Upper lobe of left lung (tissue), 6 donors: ENCODE data around the gene SP5. TPM values are rescaled to one million over a fixed set of nuclear protein-coding genes. Genes with fewer than 3 reads are reported as not detected.
A peak's percentile ranks its signal among the peaks of the same experiment; 100 is the strongest.

Experiments used
- ATAC-seq, 2 donors: fragments of 200-7000 bp; cut with Tn5 transposase; one replicate each; pipeline ENCODE4 v1.9.1; 2022; ENCODE audit warnings: mild to moderate bottlenecking in 2 of 2, moderate library complexity in 2 of 2; ENCODE audit not compliant: low FRiP score in 2 of 2
- DNase-seq, 2 donors: peaks; one replicate each; pipeline ENCODE4 v3.0.0-alpha.2; 2019 to 2020
- H3K27ac ChIP-seq, 4 donors: fragments of 200-600 bp; sonication (generic); one replicate each; pipeline ENCODE4 v1.5.1; 2016 to 2019
- H3K27me3 ChIP-seq, 4 donors: fragments of 200-600 bp; sonication (generic); one replicate each; pipeline ENCODE4 v1.5.1; 2017 to 2019
- H3K36me3 ChIP-seq, 4 donors: fragments of 200-600 bp; sonication (generic); one replicate each; pipeline ENCODE4 v1.5.1; 2016 to 2019
- H3K4me1 ChIP-seq, 4 donors: fragments of 200-600 bp; sonication (generic); one replicate each; pipeline ENCODE4 v1.5.1; 2018 to 2019
- H3K4me3 ChIP-seq, 4 donors: fragments of 200-600 bp; sonication (generic); one replicate each; pipeline ENCODE4 v1.5.1; 2017 to 2019; ENCODE audit warnings: mild to moderate bottlenecking in 2 of 4, moderate library complexity in 1 of 4
- H3K9me3 ChIP-seq, 4 donors: fragments of 200-600 bp; sonication (generic); one replicate each; pipeline ENCODE4 v1.5.1; 2018 to 2019
- CTCF ChIP-seq, 6 experiments: fragments of 450-650 bp in 4 of 6; fragments of 200-600 bp in 2 of 6; sonication (generic) in 2 of 6; IDR thresholded peaks; one replicate each; pipeline ENCODE4 v1.5.1; 2016 to 2019; ENCODE audit warnings: antibody characterized with exemption in 6 of 6
- EP300 ChIP-seq, 4 donors: sonication (generic); formaldehyde crosslinking; IDR thresholded peaks; one replicate each; pipeline ENCODE4 v1.5.1; 2017; ENCODE audit warnings: antibody characterized with exemption in 4 of 4, control low read depth in 2 of 4
- POLR2A ChIP-seq, 4 donors: fragments of 450-650 bp; IDR thresholded peaks; one replicate each; pipeline ENCODE4 v1.5.1; 2016 to 2017; ENCODE audit warnings: antibody characterized with exemption in 4 of 4, mild to moderate bottlenecking in 2 of 4
- POLR2AphosphoS5 ChIP-seq, 2 donors: sonication (generic); formaldehyde crosslinking; IDR thresholded peaks; one replicate each; pipeline ENCODE4 v1.5.1; 2017; ENCODE audit warnings: antibody characterized with exemption in 2 of 2
- WGBS, 2 donors: methylation state at CpG; one replicate each; pipeline ENCODE4 v1.1.5; 2017 to 2018; 5-methylcytosine and 5-hydroxymethylcytosine counted together
- total RNA-seq, 6 donors: library from RNA; depleted of rRNA in 4 of 6; stranded (reverse); fragments of >200 nt in 4 of 6; gene quantifications; one replicate each; pipeline versions ENCODE4 v1.1.0 to v1.2.1, GENCODE V29; 2016 to 2021
- donor health status: DM: no; HTN: no; CAD: no; lungs with moderate emphysema.
- donor health status: DM: no; HTN: yes; CAD: no; lungs with severe emphysema.

SP5 gene
- total RNA-seq, 6 donors from 2014 or later = 1.5 to 6.6 (median 4.4) TPM

DNA sequence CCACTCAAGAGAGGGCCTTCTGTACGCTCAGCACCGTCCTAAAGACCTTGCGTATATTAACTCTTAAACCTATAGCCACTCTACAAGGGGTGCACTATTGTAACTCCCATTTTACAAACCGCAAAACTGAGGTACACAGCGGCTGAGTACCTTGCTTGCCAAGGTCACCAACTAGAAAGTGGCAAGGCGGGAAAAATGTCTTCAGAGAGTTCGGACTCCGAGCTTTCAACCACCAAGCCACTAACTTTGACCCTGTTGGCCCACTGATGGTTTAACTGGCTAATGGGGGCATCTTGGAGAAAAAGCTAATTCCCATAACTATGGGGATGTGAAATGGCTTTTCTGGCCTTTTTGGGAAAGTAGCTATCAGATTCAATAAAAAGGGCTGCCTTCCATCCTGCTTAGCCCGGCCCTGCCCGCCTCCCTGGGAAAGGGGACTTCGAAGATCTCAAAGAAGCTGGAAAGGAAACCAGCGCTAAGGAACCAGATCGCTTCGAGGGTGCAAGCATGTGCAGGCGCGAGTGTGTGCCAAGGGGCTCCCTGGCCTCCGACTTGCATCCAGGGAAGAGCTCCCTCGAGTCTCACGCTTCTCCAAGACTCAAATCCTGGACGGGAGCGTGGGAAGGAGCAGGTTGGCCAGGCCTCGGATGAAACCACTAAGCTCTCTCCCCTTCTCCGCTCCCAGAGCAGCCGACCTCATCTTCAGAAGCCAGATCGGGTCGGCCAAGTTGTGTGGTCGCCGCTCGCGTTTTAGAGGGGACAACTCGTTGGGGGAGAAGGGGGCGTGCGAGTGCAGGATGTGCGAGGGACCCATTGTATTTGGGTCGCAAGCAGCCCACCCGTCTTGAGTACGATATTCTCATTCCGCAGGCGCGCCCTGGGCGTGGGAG, 2.2 kb upstream of the SP5 start:
- DNase-seq (peak in 1 of 2 donors; percentile 32), ATAC-seq (no peak)
- Histone ChIP-seq H3K4me1 (peaks cover 29 to 53% (median 34%) of the 10 kb centered on the region in 4 donors), H3K4me3 (peak overlapping the region in 1 of 4 donors; percentile 52), H3K27ac (no peak overlapping the region), H3K36me3 (no peaks in the 10 kb centered on the region), H3K9me3 (no peaks in the 10 kb centered on the region), H3K27me3 (peaks cover 0 to 51% (median 28%) of the 10 kb centered on the region in 4 donors)
- TF ChIP-seq POLR2A (IDR thresholded peaks at IDR 0.05) (no peak), EP300 (IDR thresholded peaks at IDR 0.05) (no peak), POLR2AphosphoS5 (IDR thresholded peaks at IDR 0.05) (no peak), CTCF (IDR thresholded peaks at IDR 0.05) (no peak)
- WGBS, 2 donors = 32 to 53% methylated on average over 28 to 41 of the region's 41 CpGs

GRCh38 chr2:170713543-170714380, 1.4 kb upstream of the SP5 start:
- no peak for TF ChIP-seq CTCF (IDR thresholded peaks at IDR 0.05)
- no peak for TF ChIP-seq POLR2AphosphoS5 (IDR thresholded peaks at IDR 0.05)
- no peak for TF ChIP-seq EP300 (IDR thresholded peaks at IDR 0.05)
- TF ChIP-seq POLR2A (IDR thresholded peaks at IDR 0.05) = no peak
- ATAC-seq (peak; percentile 3 to 34), DNase-seq (peak in 1 of 2 donors; percentile 87)
- Histone ChIP-seq H3K9me3 (no peaks in the 10 kb centered on the region), H3K27me3 (peaks cover 0 to 51% (median 32%) of the 10 kb centered on the region in 4 donors), H3K4me1 (peaks cover 29 to 53% (median 34%) of the 10 kb centered on the region in 4 donors), H3K36me3 (no peaks in the 10 kb centered on the region), H3K4me3 (peak overlapping the region; percentile 23 to 62 (median 50)), H3K27ac (peak overlapping the region in 3 of 4 donors; percentile 52 to 58 (median 55))
- 4 to 10% methylated on average over 28 to 63 of the region's 76 CpGs for whole genome bisulfite sequencing, 2 donors

DNA sequence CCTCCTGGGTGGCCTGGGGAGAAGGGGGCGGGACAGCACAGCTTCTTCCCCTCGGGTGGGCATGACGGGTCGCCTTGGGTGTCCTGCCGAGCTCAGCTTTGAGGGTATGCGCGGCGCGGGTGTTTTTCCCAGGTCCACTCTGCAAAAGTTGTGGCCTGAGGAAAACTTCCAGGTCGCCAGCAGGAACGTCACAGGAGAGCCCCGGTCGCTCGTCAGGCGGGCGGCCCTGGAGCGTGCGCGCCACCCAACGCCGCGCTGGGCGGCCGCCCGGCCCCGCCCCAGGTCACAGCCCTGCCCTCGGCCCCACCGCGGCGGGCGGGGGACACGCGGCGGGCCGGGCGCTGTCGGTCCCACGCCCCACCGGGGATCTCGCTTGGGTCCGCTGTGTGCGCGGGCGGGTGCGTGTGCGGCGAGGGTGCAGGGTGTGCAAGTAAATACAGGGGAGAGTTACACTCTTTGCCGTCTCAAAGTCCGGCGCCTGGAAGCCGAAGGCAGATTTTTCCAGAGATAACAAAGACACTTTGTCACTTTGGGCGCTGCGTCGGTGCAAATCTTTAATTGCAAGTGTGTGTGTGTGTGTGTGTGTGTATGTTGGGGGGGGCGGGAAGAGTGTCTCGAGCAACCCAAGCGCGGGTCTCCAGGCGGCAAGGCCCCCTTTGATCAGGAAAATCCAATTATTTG, 616 bp upstream of the SP5 start:
- ATAC-seq (peak; percentile 72 to 81), DNase-seq (peak; percentile 67 to 91)
- TF ChIP-seq POLR2A (IDR thresholded peaks at IDR 0.05) (peak in 1 of 4 donors; percentile 34), CTCF (IDR thresholded peaks at IDR 0.05) (peak in 1 of 6 experiments; percentile 4), POLR2AphosphoS5 (IDR thresholded peaks at IDR 0.05) (peak in 1 of 2 donors; percentile 10), EP300 (IDR thresholded peaks at IDR 0.05) (no peak)
- 1% methylated on average over 9 to 22 of the region's 59 CpGs for WGBS, 2 donors
- Histone ChIP-seq H3K27ac (peak overlapping the region in 3 of 4 donors; percentile 52 to 58 (median 55)), H3K9me3 (no peaks in the 10 kb centered on the region), H3K36me3 (no peaks in the 10 kb centered on the region), H3K4me3 (peak overlapping the region; percentile 47 to 62 (median 54)), H3K27me3 (peaks cover 0 to 51% (median 32%) of the 10 kb centered on the region in 4 donors), H3K4me1 (peaks cover 29 to 53% (median 34%) of the 10 kb centered on the region in 4 donors)

DNA sequence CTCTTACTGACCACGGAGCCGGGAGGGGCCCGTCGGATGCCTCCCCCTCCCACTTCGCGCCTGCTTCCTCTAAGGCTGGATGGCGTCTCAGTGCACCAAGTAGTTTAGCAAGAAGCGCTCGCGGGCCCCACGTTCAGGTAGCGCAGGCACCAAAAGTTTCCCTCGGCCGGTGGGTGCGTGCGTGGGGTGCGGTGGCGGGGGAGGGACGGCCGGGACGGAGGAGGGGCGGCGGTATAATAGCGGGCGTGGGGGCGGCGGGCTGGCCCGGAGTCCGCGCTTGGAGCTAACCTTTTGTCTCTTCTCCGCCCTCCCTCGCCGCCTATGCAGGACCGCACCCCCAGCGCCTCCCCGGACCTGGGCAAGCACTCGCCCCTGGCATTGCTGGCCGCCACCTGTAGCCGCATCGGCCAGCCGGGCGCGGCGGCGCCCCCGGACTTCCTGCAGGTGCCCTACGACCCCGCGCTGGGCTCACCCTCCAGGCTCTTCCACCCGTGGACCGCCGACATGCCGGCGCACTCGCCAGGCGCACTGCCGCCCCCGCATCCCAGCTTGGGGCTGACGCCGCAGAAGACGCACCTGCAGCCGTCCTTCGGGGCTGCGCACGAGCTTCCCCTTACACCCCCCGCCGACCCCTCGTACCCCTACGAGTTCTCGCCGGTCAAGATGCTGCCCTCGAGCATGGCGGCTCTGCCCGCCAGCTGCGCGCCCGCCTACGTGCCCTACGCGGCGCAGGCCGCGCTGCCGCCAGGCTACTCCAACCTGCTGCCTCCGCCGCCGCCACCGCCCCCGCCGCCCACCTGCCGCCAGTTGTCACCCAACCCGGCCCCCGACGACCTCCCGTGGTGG, 1.0 kb downstream of the SP5 start:
- 0 to 11% methylated on average over 8 to 62 of the region's 95 CpGs for WGBS, 2 donors
- Histone ChIP-seq H3K36me3 (no peaks in the 10 kb centered on the region), H3K4me1 (peaks cover 29 to 53% (median 34%) of the 10 kb centered on the region in 4 donors), H3K4me3 (peak overlapping the region in 3 of 4 donors; percentile 47 to 62 (median 52)), H3K9me3 (no peaks in the 10 kb centered on the region), H3K27me3 (peaks cover 0 to 51% (median 32%) of the 10 kb centered on the region in 4 donors), H3K27ac (peak overlapping the region in 2 of 4 donors; percentile 58 to 71)
- ATAC-seq (peak; percentile 2 to 24), DNase-seq (peak in 1 of 2 donors; percentile 87)
- TF ChIP-seq POLR2A (IDR thresholded peaks at IDR 0.05) (no peak), POLR2AphosphoS5 (IDR thresholded peaks at IDR 0.05) (no peak), EP300 (IDR thresholded peaks at IDR 0.05) (no peak), CTCF (IDR thresholded peaks at IDR 0.05) (no peak)
